NCI-H748 (cell line): ENCODE data around the gene TMOD1.
"Not testable (repeated sequence)": the region's sequence is repeated elsewhere in the genome, so short reads cannot be mapped to it uniquely, and the experiment has no call there.

Experiments used
- DNase-seq: peaks from one replicate; lab custom pipeline; 2025; ENCODE audit not compliant: unreplicated experiment; lab: John Stamatoyannopoulos, UW

Gene TMOD1

GRCh38 chr9:97564291-97565175, 63.1 kb downstream of the TMOD1 start:
- peak; percentile 25 for DNase-seq

GRCh38 chr9:97565262-97565661, 63.8 kb downstream of the TMOD1 start:
- no peak for DNase-seq

GRCh38 chr9:97567182-97567893, 65.9 kb downstream of the TMOD1 start:
- DNase-seq = no peak

GRCh38 chr9:97567894-97568202, 66.4 kb downstream of the TMOD1 start:
- DNase-seq = no peak

GRCh38 chr9:97568461-97569275, 67.2 kb downstream of the TMOD1 start:
- DNase-seq = no peak

GRCh38 chr9:97570899-97571298, 69.4 kb downstream of the TMOD1 start:
- no peak for DNase-seq

GRCh38 chr9:97571664-97572063, 70.2 kb downstream of the TMOD1 start:
- no peak for DNase-seq

GRCh38 chr9:97572196-97572891, 70.9 kb downstream of the TMOD1 start:
- no peak for DNase-seq

GRCh38 chr9:97572892-97573365, 71.5 kb downstream of the TMOD1 start:
- no peak for DNase-seq

- no peak for DNase-seq
Measured at GRCh38 chr9:97573482-97574073, 72.1 kb downstream of the TMOD1 start.

GRCh38 chr9:97574101-97574571, 72.7 kb downstream of the TMOD1 start:
- DNase-seq = not testable (repeated sequence)

GRCh38 chr9:97574921-97575672, 73.6 kb downstream of the TMOD1 start:
- DNase-seq = not testable (repeated sequence)

GRCh38 chr9:97575673-97576200, 74.3 kb downstream of the TMOD1 start:
- no peak for DNase-seq

- DNase-seq = no peak
Measured at GRCh38 chr9:97577051-97577450, 75.6 kb downstream of the TMOD1 start.

GRCh38 chr9:97578846-97579245, 77.4 kb downstream of the TMOD1 start:
- DNase-seq = no peak

- DNase-seq = no peak
Measured at GRCh38 chr9:97579914-97580313, 78.4 kb downstream of the TMOD1 start.

- DNase-seq = not testable (repeated sequence)
Measured at GRCh38 chr9:97581590-97581989, 80.1 kb downstream of the TMOD1 start.

GRCh38 chr9:97584778-97585177, 83.3 kb downstream of the TMOD1 start:
- DNase-seq = not testable (repeated sequence)

GRCh38 chr9:97586909-97587308, 85.4 kb downstream of the TMOD1 start:
- DNase-seq = not testable (repeated sequence)
